Trophoblast cell (in vitro differentiated cells and primary cell): ENCODE measurements around the gene TSPAN9.

ENCODE experiments used
- DNase-seq, 2 donors: peaks; one replicate each; pipeline ENCODE4 v3.0.0-alpha.2; 2016
- H2AFZ ChIP-seq: 2 replicates; pipeline ENCODE4 v1.6.1; 2013; ENCODE audit warnings: low read length, moderate library complexity, mild to moderate bottlenecking; ENCODE audit not compliant: insufficient read depth, poor library complexity
- H2AK5ac ChIP-seq: 2 replicates; pipeline ENCODE4 v1.6.1; 2013; ENCODE audit warnings: mild to moderate bottlenecking, low read length
- H2BK120ac ChIP-seq: 2 replicates; pipeline ENCODE4 v1.6.1; 2013; ENCODE audit warnings: low read length, mild to moderate bottlenecking, moderate library complexity; ENCODE audit not compliant: insufficient read depth, poor library complexity
- H2BK12ac ChIP-seq: 2 replicates; pipeline ENCODE4 v1.6.1; 2013; ENCODE audit warnings: mild to moderate bottlenecking, low read length, moderate library complexity
- H2BK5ac ChIP-seq: 2 replicates; pipeline ENCODE4 v1.6.1; 2013; ENCODE audit warnings: low read length, low read depth, moderate library complexity, mild to moderate bottlenecking; ENCODE audit not compliant: poor library complexity
- H3K14ac ChIP-seq: 2 replicates; pipeline ENCODE4 v1.6.1; 2013; ENCODE audit warnings: mild to moderate bottlenecking, low read length
- H3K18ac ChIP-seq: 2 replicates; pipeline ENCODE4 v1.6.1; 2013; ENCODE audit warnings: mild to moderate bottlenecking, low read length
- H3K23ac ChIP-seq: 2 replicates; pipeline ENCODE4 v1.6.1; 2013; ENCODE audit warnings: low read length
- H3K27ac ChIP-seq: 2 replicates; pipeline ENCODE4 v1.5.1; 2013; ENCODE audit warnings: low read depth, mild to moderate bottlenecking, inconsistent platforms, low read length, moderate library complexity
- H3K27me3 ChIP-seq: 2 replicates; pipeline ENCODE4 v1.6.1; 2013; ENCODE audit warnings: inconsistent platforms, mild to moderate bottlenecking, low read length, moderate library complexity; ENCODE audit not compliant: insufficient read depth
- H3K36me3 ChIP-seq, 2 experiments: 1 replicate in 1 of 2; 2 replicates in 1 of 2; pipeline ENCODE4 v1.6.1; 2013; ENCODE audit warnings: low read length in 2 of 2, mild to moderate bottlenecking in 2 of 2, moderate library complexity in 1 of 2; ENCODE audit not compliant: insufficient read depth in 2 of 2, control insufficient read depth in 1 of 2
- H3K4ac ChIP-seq: 2 replicates; pipeline ENCODE4 v1.6.1; 2013; ENCODE audit warnings: low read depth, mild to moderate bottlenecking, low read length, moderate library complexity
- H3K4me1 ChIP-seq, 2 experiments: 1 replicate in 1 of 2; 2 replicates in 1 of 2; pipeline ENCODE4 v1.6.1; 2013; ENCODE audit warnings: low read length in 2 of 2, mild to moderate bottlenecking in 2 of 2, moderate library complexity in 1 of 2; ENCODE audit not compliant: insufficient read depth in 2 of 2, control insufficient read depth in 1 of 2
- H3K4me2 ChIP-seq: 2 replicates; pipeline ENCODE4 v1.6.1; 2013; ENCODE audit warnings: inconsistent platforms, mild to moderate bottlenecking, low read length, moderate library complexity
- H3K4me3 ChIP-seq: 2 replicates; pipeline ENCODE4 v1.5.1; 2013; ENCODE audit warnings: mild to moderate bottlenecking, low read depth, low read length, inconsistent platforms
- H3K79me1 ChIP-seq: one replicate; pipeline ENCODE4 v1.6.1; 2013; ENCODE audit warnings: low read length
- H3K79me2 ChIP-seq: 2 replicates; pipeline ENCODE4 v1.6.1; 2013; ENCODE audit warnings: low read length, mild to moderate bottlenecking; ENCODE audit not compliant: control insufficient read depth, insufficient read depth, poor library complexity
- H3K9ac ChIP-seq: 2 replicates; pipeline ENCODE4 v1.6.1; 2013; ENCODE audit warnings: mild to moderate bottlenecking, low read length
- H3K9me3 ChIP-seq: 2 replicates; pipeline ENCODE4 v1.6.1; 2013; ENCODE audit warnings: low read depth, mild to moderate bottlenecking, control low read depth, inconsistent platforms, low read length; ENCODE audit not compliant: insufficient read depth
- H4K12ac ChIP-seq: 2 replicates; pipeline ENCODE4 v1.6.1; 2013; ENCODE audit warnings: low read depth, mild to moderate bottlenecking, low read length, moderate library complexity
- H4K8ac ChIP-seq: 2 replicates; pipeline ENCODE4 v1.6.1; 2013; ENCODE audit warnings: low read depth, mild to moderate bottlenecking, low read length, moderate library complexity
- H4K91ac ChIP-seq: one replicate; pipeline ENCODE4 v1.6.1; 2013; ENCODE audit warnings: low read depth, mild to moderate bottlenecking, low read length, moderate library complexity
- WGBS: extraction: QIAGEN DNeasy Blood & Tissue Kit; methylation state at CpG from one replicate; pipeline ENCODE4 v1.1.7; 2013; ENCODE audit warnings: missing lambda C conversion rate; ENCODE audit not compliant: insufficient read length, insufficient coverage; ENCODE audit errors: extremely low coverage; 5-methylcytosine and 5-hydroxymethylcytosine counted together

TSPAN9 gene

DNA sequence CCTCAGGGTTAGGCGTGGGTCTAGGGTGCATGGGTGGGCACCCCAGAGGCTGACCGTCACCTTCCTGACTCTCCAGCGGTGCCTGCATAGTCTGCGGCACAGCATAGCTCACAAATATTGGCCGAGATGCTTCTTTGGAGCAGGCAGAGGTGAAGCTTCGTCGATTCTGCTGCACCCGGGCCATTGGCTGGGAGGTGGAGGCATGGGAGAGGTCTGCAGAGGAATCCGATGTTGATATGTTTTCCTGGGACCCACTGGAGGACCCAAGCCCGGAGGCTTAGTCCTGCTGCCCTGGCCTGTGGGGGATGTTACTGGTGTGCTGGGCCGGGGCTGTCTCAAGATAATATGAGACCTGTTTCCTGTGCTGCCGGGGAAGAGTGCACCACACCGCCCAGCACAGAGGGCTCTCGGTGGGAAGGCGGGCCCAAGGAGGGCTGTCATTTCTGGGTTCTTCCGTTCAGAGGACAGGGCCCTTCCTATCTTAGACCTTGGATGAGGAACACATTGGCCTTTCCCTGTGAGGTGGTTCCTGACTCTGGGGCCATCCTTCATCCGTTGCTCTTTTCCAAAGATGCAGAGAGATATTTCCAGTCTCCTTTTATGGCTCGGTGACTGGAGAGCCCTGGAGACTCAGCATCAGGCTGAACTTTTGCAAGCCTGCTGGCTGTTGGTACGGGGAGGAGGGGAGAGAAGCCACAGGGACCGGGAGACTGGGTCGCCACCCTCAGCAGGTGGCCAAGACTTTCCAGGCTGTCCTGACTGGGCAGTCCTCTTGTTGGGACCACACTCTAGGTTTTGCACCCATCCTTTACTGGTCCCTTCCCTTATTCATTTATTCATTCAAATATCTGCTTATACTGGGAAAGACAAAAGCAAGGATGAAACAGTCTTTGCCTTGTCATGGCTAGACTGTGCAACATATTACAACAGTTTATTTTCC lies 143.5 kb downstream of the TSPAN9 start:
- no peak overlapping the region for H3K18ac ChIP-seq
- peaks cover 2 to 10% of the 10 kb centered on the region in 2 experiments for H3K4me1 ChIP-seq
- H3K9me3 ChIP-seq = no peaks in the 10 kb centered on the region
- DNase-seq = no peak
- H3K4me3 ChIP-seq = no peak overlapping the region
- H3K14ac ChIP-seq = no peak overlapping the region
- H2BK120ac ChIP-seq = no peak overlapping the region
- no peak overlapping the region for H3K27ac ChIP-seq
- no peak overlapping the region for H3K4me2 ChIP-seq
- no peak overlapping the region for H4K12ac ChIP-seq
- H2AFZ ChIP-seq = no peak overlapping the region
- H3K4ac ChIP-seq = no peak overlapping the region
- no peak overlapping the region for H3K23ac ChIP-seq
- no peaks in the 10 kb centered on the region for H3K79me2 ChIP-seq
- H3K9ac ChIP-seq = no peak overlapping the region
- no peak overlapping the region for H4K91ac ChIP-seq
- no peak overlapping the region for H2BK5ac ChIP-seq
- H2AK5ac ChIP-seq = no peak overlapping the region
- peaks cover 0 to 2% of the 10 kb centered on the region in 2 experiments for H3K36me3 ChIP-seq
- H3K27me3 ChIP-seq = no peaks in the 10 kb centered on the region
- no peak overlapping the region for H2BK12ac ChIP-seq
- H4K8ac ChIP-seq = no peak overlapping the region
- no peaks in the 10 kb centered on the region for H3K79me1 ChIP-seq
- WGBS = no CpG with 5 or more reads among the region's 21 CpGs

DNA sequence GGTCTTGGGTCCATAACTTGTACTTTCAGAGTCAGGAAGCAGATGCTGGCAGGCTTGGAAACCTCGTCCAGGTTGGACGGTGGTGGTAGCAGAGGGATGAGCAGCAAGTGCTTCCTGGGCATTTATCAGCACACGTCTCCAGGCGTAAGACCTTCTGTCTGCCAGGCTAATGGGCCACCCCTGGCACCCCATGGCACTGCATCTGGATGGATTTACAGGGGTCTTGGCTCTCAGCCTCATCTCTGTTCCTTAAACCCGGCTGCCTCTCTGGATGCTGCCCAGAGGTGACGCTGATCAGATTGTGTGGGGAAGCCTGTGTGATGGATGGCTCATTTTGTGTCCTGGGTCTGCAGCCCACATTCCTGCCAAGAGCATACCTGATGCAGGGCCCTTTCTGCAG lies 145.1 kb downstream of the TSPAN9 start:
- H3K4me3 ChIP-seq = no peak overlapping the region
- no peak overlapping the region for H3K18ac ChIP-seq
- no peak overlapping the region for H4K91ac ChIP-seq
- no peak overlapping the region for H3K27ac ChIP-seq
- H2BK5ac ChIP-seq = no peak overlapping the region
- H2BK120ac ChIP-seq = no peak overlapping the region
- H3K4ac ChIP-seq = no peak overlapping the region
- H3K36me3 ChIP-seq = no peaks in the 10 kb centered on the region
- no peak for DNase-seq
- H4K12ac ChIP-seq = no peak overlapping the region
- WGBS = no CpG with 5 or more reads among the region's 6 CpGs
- H3K79me2 ChIP-seq = no peaks in the 10 kb centered on the region
- peaks cover 2 to 6% of the 10 kb centered on the region in 2 experiments for H3K4me1 ChIP-seq
- no peak overlapping the region for H2AK5ac ChIP-seq
- no peak overlapping the region for H4K8ac ChIP-seq
- no peaks in the 10 kb centered on the region for H3K27me3 ChIP-seq
- H3K4me2 ChIP-seq = no peak overlapping the region
- H3K9ac ChIP-seq = no peak overlapping the region
- no peaks in the 10 kb centered on the region for H3K9me3 ChIP-seq
- no peaks in the 10 kb centered on the region for H3K79me1 ChIP-seq
- no peak overlapping the region for H3K14ac ChIP-seq
- H3K23ac ChIP-seq = no peak overlapping the region
- no peak overlapping the region for H2AFZ ChIP-seq
- no peak overlapping the region for H2BK12ac ChIP-seq

DNA sequence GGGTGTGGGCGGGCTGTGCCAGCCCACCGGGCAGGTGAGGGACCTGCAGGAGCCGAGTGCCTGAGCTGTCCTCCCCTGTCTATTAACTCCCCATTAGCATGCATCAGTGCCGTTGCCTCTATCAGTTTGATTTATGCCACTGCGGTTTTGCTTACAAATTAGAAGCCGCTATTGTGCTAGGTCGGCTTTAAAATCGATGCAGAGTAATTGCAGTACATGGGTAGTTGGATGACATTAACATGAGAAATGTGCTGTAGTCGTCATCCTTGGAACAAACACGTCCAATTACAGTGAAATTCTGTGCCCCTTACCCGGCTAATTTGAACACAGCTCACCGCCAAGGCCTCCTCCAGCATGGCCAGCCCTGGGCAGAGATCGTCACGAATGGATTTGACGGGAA lies 145.8 kb downstream of the TSPAN9 start:
- H3K79me1 ChIP-seq = no peaks in the 10 kb centered on the region
- H3K9me3 ChIP-seq = no peaks in the 10 kb centered on the region
- no peak overlapping the region for H3K4ac ChIP-seq
- H2BK5ac ChIP-seq = no peak overlapping the region
- H3K27me3 ChIP-seq = no peaks in the 10 kb centered on the region
- H4K12ac ChIP-seq = no peak overlapping the region
- no peak overlapping the region for H4K91ac ChIP-seq
- no peaks in the 10 kb centered on the region for H3K36me3 ChIP-seq
- no peak overlapping the region for H2AK5ac ChIP-seq
- no peak overlapping the region for H3K23ac ChIP-seq
- H4K8ac ChIP-seq = no peak overlapping the region
- no peaks in the 10 kb centered on the region for H3K79me2 ChIP-seq
- peaks cover 2 to 3% of the 10 kb centered on the region in 2 experiments for H3K4me1 ChIP-seq
- H3K4me3 ChIP-seq = no peak overlapping the region
- H2AFZ ChIP-seq = no peak overlapping the region
- no peak overlapping the region for H3K18ac ChIP-seq
- no peak overlapping the region for H3K4me2 ChIP-seq
- H3K9ac ChIP-seq = no peak overlapping the region
- H2BK12ac ChIP-seq = no peak overlapping the region
- no CpG with 5 or more reads among the region's 15 CpGs for WGBS
- H3K14ac ChIP-seq = no peak overlapping the region
- DNase-seq = no peak
- no peak overlapping the region for H3K27ac ChIP-seq
- no peak overlapping the region for H2BK120ac ChIP-seq

DNA sequence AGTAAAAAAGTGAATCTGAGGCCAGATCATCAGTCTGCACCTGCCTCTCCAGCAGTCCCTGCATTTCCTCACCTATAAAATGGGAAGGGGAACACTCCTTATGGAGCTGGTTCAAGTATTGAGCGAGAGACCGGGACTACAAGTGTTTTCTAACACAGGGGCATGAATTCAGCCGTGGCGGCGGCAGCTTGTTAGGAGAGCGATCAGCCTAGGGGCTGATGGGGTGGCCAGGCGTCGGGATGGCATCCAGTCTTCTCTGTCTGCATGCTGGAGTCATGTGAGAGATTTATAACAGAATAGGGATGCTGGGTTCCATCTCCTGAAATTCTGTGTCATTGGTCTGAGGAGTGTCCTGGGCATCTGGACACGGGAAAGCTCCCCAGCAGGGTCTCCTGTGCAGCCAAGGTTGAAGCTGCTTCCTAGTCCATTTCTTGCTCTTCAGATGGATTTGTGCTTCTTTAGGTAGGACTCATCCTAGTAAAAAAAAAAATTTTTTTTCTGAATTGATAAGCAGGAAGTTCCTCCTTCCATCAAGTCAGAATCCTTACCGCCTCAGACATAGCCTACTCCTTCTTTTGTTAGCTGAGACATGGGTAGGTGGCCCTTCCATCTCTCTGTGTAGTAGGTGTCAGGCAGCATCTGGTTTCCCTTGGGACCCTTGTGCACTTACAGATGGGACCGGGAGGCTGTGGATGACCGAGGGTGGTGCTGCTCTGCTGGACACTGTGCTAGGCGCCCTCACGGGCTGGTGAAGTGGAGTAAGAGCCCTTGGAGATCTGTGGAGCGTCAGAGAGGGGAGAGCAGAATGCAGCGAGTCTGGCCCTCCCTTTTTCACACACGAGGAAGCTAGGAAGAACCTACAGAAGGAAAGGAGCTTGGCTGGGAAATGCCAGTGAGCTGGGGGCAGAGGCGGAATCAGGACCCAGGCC lies 146.7 kb downstream of the TSPAN9 start:
- Histone ChIP-seq H4K91ac (no peak overlapping the region), H4K12ac (no peak overlapping the region), H2BK120ac (no peak overlapping the region), H2AK5ac (no peak overlapping the region), H3K9me3 (peaks cover 5% of the 10 kb centered on the region), H3K23ac (no peak overlapping the region), H4K8ac (no peak overlapping the region), H2AFZ (no peak overlapping the region), H3K9ac (no peak overlapping the region), H3K4ac (no peak overlapping the region), H3K79me1 (no peaks in the 10 kb centered on the region), H2BK5ac (no peak overlapping the region), H3K27ac (no peak overlapping the region), H3K27me3 (no peaks in the 10 kb centered on the region), H3K4me3 (no peak overlapping the region), H3K36me3 (no peaks in the 10 kb centered on the region), H3K4me2 (no peak overlapping the region), H3K79me2 (no peaks in the 10 kb centered on the region), H3K4me1 (no peaks in the 10 kb centered on the region), H2BK12ac (no peak overlapping the region), H3K14ac (no peak overlapping the region), H3K18ac (no peak overlapping the region)
- WGBS = no CpG with 5 or more reads among the region's 18 CpGs
- no peak for DNase-seq
